Endothelial cell of umbilical vein (primary cell): Measurements from ENCODE around the gene MTMR3. TPM values are rescaled to one million over a fixed set of nuclear protein-coding genes. Genes with fewer than 3 reads are reported as not detected.

Experiments
- BruUV-seq: library from RNA; stranded (reverse); fragments of 400-500 nt; replicated peaks from 2 replicates; lab custom pipeline; 2021; lab: Mats Ljungman, UMichigan
- CTCF ChIA-PET: fragments of 300-600, 350-600 bp; sonication (Branson Sonifier 250); formaldehyde crosslinking; loops from one replicate; lab custom pipeline; 2021; ENCODE audit warnings: antibody characterized with exemption, inconsistent platforms; lab: Charles Lee
- POLR2A ChIA-PET: fragments of 300-600, 350-600 bp; sonication (Branson Sonifier 250); formaldehyde crosslinking; loops from one replicate; lab custom pipeline; 2021; ENCODE audit warnings: antibody characterized with exemption, inconsistent platforms; lab: Charles Lee
- DNase-seq: peaks from one replicate; pipeline ENCODE4 v3.0.0-alpha.2; 2011; ENCODE audit warnings: low read depth, low spot score
- FAIRE-seq: peaks from 2 replicates; lab custom pipeline; 2011; peaks lifted over from hg19 to GRCh38; lab: Jason Lieb, UNC
- H2AFZ ChIP-seq: 2 replicates; pipeline ENCODE4 v1.6.0; 2012; ENCODE audit warnings: low read depth, low read length, control low read depth, inconsistent platforms
- H3K27ac ChIP-seq: 2 replicates; pipeline ENCODE4 v1.5.1; 2011; ENCODE audit warnings: low read depth, mild to moderate bottlenecking, control low read depth, low read length, moderate library complexity; ENCODE audit not compliant: insufficient read depth
- H3K27me3 ChIP-seq, 2 experiments: 2 replicates each; pipeline versions ENCODE4 v1.6.0 to v1.6.1; 2011; ENCODE audit warnings: low read length in 2 of 2, mixed read lengths in 1 of 2; ENCODE audit not compliant: control insufficient read depth in 2 of 2, insufficient read depth in 2 of 2
- H3K36me3 ChIP-seq, 2 experiments: 2 replicates in 1 of 2; 3 replicates in 1 of 2; pipeline ENCODE4 v1.5.1; 2011; ENCODE audit warnings: low read length in 2 of 2, mild to moderate bottlenecking in 1 of 2, moderate library complexity in 1 of 2; ENCODE audit not compliant: control insufficient read depth in 2 of 2, insufficient read depth in 2 of 2; ENCODE audit errors: extremely low read depth in 1 of 2
- H3K4me1 ChIP-seq: 3 replicates; pipeline ENCODE4 v1.5.1; 2011; ENCODE audit warnings: mild to moderate bottlenecking, low read length; ENCODE audit not compliant: control insufficient read depth, insufficient read depth; ENCODE audit errors: extremely low read depth
- H3K4me2 ChIP-seq: 2 replicates; pipeline ENCODE4 v1.6.1; 2011; ENCODE audit warnings: low read length, control low read depth, mixed read lengths; ENCODE audit not compliant: insufficient read depth
- H3K4me3 ChIP-seq, 3 experiments: fragments of 200-600 bp in 1 of 3; sonication (generic), shearing (Covaris generic) in 1 of 3; replicated peaks in 1 of 3; 2 replicates each; pipeline ENCODE4 v1.5.1; 2011 to 2016; ENCODE audit warnings: control low read depth in 3 of 3, low read length in 3 of 3, mild to moderate bottlenecking in 2 of 3, inconsistent platforms in 1 of 3, low read depth in 1 of 3, moderate library complexity in 1 of 3; ENCODE audit not compliant: insufficient read depth in 1 of 3
- H3K79me2 ChIP-seq: 2 replicates; pipeline ENCODE4 v1.6.0; 2012; ENCODE audit warnings: low read length, inconsistent platforms; ENCODE audit not compliant: control insufficient read depth, insufficient read depth
- H3K9ac ChIP-seq: replicated peaks from 2 replicates; pipeline ENCODE3; 2011; ENCODE audit warnings: low read length, control low read depth; ENCODE audit not compliant: insufficient read depth; ENCODE audit errors: extremely low read depth
- H3K9me1 ChIP-seq: replicated peaks from 3 replicates; pipeline ENCODE4 v1.6.0; 2011; ENCODE audit warnings: mild to moderate bottlenecking, low read length; ENCODE audit not compliant: control insufficient read depth, insufficient read depth; ENCODE audit errors: extremely low read depth
- H3K9me3 ChIP-seq: replicated peaks from 2 replicates; pipeline ENCODE4 v1.5.1; 2012; ENCODE audit warnings: low read length, inconsistent platforms; ENCODE audit not compliant: control insufficient read depth, insufficient read depth
- H4K20me1 ChIP-seq: replicated peaks from 2 replicates; pipeline ENCODE3; 2011; ENCODE audit warnings: mild to moderate bottlenecking, low read length; ENCODE audit not compliant: control insufficient read depth, insufficient read depth; ENCODE audit errors: extremely low read depth
- CTCF ChIP-seq, 2 donors: IDR thresholded peaks; 1 replicate in 1 of 2; 2 replicates in 1 of 2; pipeline ENCODE4 v1.5.1; 2011; ENCODE audit warnings: low read length in 2 of 2, mild to moderate bottlenecking in 2 of 2, moderate library complexity in 2 of 2, control low read depth in 1 of 2, inconsistent platforms in 1 of 2, low read depth in 1 of 2; ENCODE audit not compliant: insufficient read depth in 1 of 2; ENCODE audit errors: extremely low read depth in 1 of 2
- EZH2 ChIP-seq: IDR thresholded peaks from 2 replicates; pipeline ENCODE4 v1.6.1; 2012; ENCODE audit warnings: borderline replicate concordance, low read depth, mild to moderate bottlenecking, moderate library complexity, low read length, inconsistent platforms; ENCODE audit not compliant: severe bottlenecking
- FOS ChIP-seq: IDR thresholded peaks from 2 replicates; pipeline ENCODE4 v1.6.1; 2011; ENCODE audit warnings: mild to moderate bottlenecking, low read length, moderate library complexity, borderline replicate concordance; ENCODE audit not compliant: insufficient read depth
- GATA2 ChIP-seq: IDR thresholded peaks from 2 replicates; pipeline ENCODE4 v1.7.0; 2011; ENCODE audit warnings: low read depth, mild to moderate bottlenecking, moderate library complexity, mixed read lengths, low read length; ENCODE audit not compliant: insufficient read length, insufficient read depth
- JUN ChIP-seq: IDR thresholded peaks from 2 replicates; pipeline ENCODE4 v1.6.1; 2011; ENCODE audit warnings: borderline replicate concordance, low read depth; ENCODE audit not compliant: insufficient read length, insufficient read depth
- MAX ChIP-seq: IDR thresholded peaks from 2 replicates; pipeline ENCODE4 v1.6.1; 2011; ENCODE audit not compliant: insufficient read depth, insufficient read length
- MYC ChIP-seq: IDR thresholded peaks from one replicate; pipeline ENCODE4 v1.6.1; 2011; ENCODE audit warnings: mild to moderate bottlenecking, low read depth, low read length
- POLR2A ChIP-seq: IDR thresholded peaks from 2 replicates; pipeline ENCODE4 v1.6.1; 2012; ENCODE audit warnings: low read depth, mild to moderate bottlenecking, control low read depth, low read length
- POLR2AphosphoS5 ChIP-seq: IDR thresholded peaks from 2 replicates; pipeline ENCODE4 v1.6.1; 2012; ENCODE audit warnings: low read depth, mild to moderate bottlenecking, control low read depth, low read length, moderate library complexity; ENCODE audit not compliant: insufficient read depth
- dilution Hi-C: fragments of 300-500 bp; cut with MboI; formaldehyde crosslinking; loops from one replicate; pipeline ENCODE4 v1.15.0; 2019; ENCODE audit warnings: low sequenced_read_pairs; ENCODE audit not compliant: extremely low pct_ligation_motif_present
- intact Hi-C: fragments of 100-400 bp; cut with micrococcal nuclease; formaldehyde crosslinking; loops from one replicate; pipeline ENCODE4 v1.10.0; 2022
- polyA plus RNA-seq, 4 experiments: library from polyadenylated mRNA; depleted of rRNA in 3 of 4; stranded (reverse) in 3 of 4; unstranded in 1 of 4; fragments of >200 nt; gene quantifications; 2 replicates each; pipeline versions ENCODE4 v1.2.1 to v1.2.3, GENCODE V29; 2011 to 2012; ENCODE audit warnings: missing spikeins in 1 of 4
- total RNA-seq: library from RNA; stranded (reverse); gene quantifications from 2 replicates; pipeline ENCODE4 v1.2.3, GENCODE V29; 2021

The MTMR3 gene
- total and polyA plus RNA-seq, 2 donors (not counting 3 experiments of a cell fraction or from before 2014, with no cell fraction given), result 30.1 to 36.5 TPM

- Histone ChIP-seq H2AFZ (no peak overlapping the region), H3K79me2 (peaks cover 61% of the 10 kb centered on the region), H3K4me1 (peaks cover 4% of the 10 kb centered on the region), H4K20me1 (peaks cover 8% of the 10 kb centered on the region), H3K27ac (no peak overlapping the region), H3K9me3 (no peaks in the 10 kb centered on the region), H3K9ac (no peak overlapping the region), H3K4me3 (no peak overlapping the region), H3K9me1 (no peaks in the 10 kb centered on the region), H3K36me3 (no peaks in the 10 kb centered on the region), H3K27me3 (no peaks in the 10 kb centered on the region), H3K4me2 (no peak overlapping the region)
- no peak for TF ChIP-seq EZH2
- TF ChIP-seq MYC, result no peak
- no peak for TF ChIP-seq POLR2AphosphoS5
- no peak for TF ChIP-seq POLR2A
- TF ChIP-seq GATA2, result no peak
- TF ChIP-seq MAX, result no peak
- TF ChIP-seq JUN, result no peak
- no peak for TF ChIP-seq FOS
- TF ChIP-seq CTCF (IDR thresholded peaks at IDR 0.05; ENCODE audit: extremely low read depth in 1 of 2, insufficient read depth in 1 of 2, low read depth in 1 of 2, low read length in 2 of 2), result no peak
- ChIA-PET POLR2A (no interaction called here), CTCF (interaction anchor here (1.3 kb wide), 1 partner anchor 104 kb away, joined by 3 read pairs; no protein-coding TSS in a partner anchor)
- dilution Hi-C loops (no loop called here), intact Hi-C loops (loop anchor here (10.0 kb wide), 2 partner anchors 88 to 198 kb away; partner anchors contain the start of gene HORMAD2)
- DNase-seq (no peak), FAIRE-seq (no peak)
- BruUV-seq, result no TSS peak
These were observed 3.6 kb downstream of the MTMR3 start for GRCh38 chr22:29886596-29886995.
